Heart right ventricle (tissue), 16 donors: ENCODE data around the gene HOTAIR. TPM values are rescaled to one million over a fixed set of nuclear protein-coding genes. Genes with fewer than 3 reads are reported as not detected.

Source experiments
- ATAC-seq, 8 donors: fragments of 200-7000 bp; cut with Tn5 transposase; one replicate each; pipeline ENCODE4 v1.9.1; 2020; ENCODE audit warnings: mild to moderate bottlenecking in 8 of 8, moderate library complexity in 8 of 8, moderate number of reproducible peaks in 1 of 8
- DNase-seq, 2 donors: peaks; one replicate each; pipeline ENCODE4 v3.0.0-alpha.2; 2020
- H3K27ac ChIP-seq, 10 donors: fragments of 200-600 bp; sonication (generic) in 2 of 10; one replicate each; pipeline versions ENCODE4 v1.5.0 to v1.8.0; 2020 to 2022; ENCODE audit warnings: mild to moderate bottlenecking in 3 of 10
- H3K27me3 ChIP-seq, 7 donors: fragments of 200-600 bp; one replicate each; pipeline ENCODE4 v1.8.0; 2021 to 2022; ENCODE audit warnings: mild to moderate bottlenecking in 2 of 7
- H3K36me3 ChIP-seq, 9 donors: fragments of 200-600 bp; sonication (generic) in 1 of 9; one replicate each; pipeline versions ENCODE4 v1.5.0 to v1.8.0; 2020 to 2022; ENCODE audit warnings: mild to moderate bottlenecking in 2 of 9
- H3K4me1 ChIP-seq, 9 donors: fragments of 200-600 bp; sonication (generic) in 1 of 9; one replicate each; pipeline versions ENCODE4 v1.5.0 to v1.8.0; 2020 to 2022; ENCODE audit warnings: mild to moderate bottlenecking in 4 of 9
- H3K4me3 ChIP-seq, 10 donors: fragments of 200-600 bp; sonication (generic) in 2 of 10; one replicate each; pipeline versions ENCODE4 v1.5.0 to v1.8.0; 2020 to 2022; ENCODE audit warnings: mild to moderate bottlenecking in 7 of 10, moderate library complexity in 2 of 10
- H3K9me3 ChIP-seq, 11 donors: fragments of 200-600 bp in 10 of 11; sonication (generic) in 2 of 11; one replicate each; pipeline versions ENCODE4 v1.5.0 to v1.8.0; 2013 to 2022; ENCODE audit warnings: mild to moderate bottlenecking in 2 of 11, control low read depth in 1 of 11, moderate library complexity in 1 of 11
- WGBS, 2 donors: extraction: QIAGEN DNeasy Blood & Tissue Kit; methylation state at CpG; one replicate each; pipeline ENCODE4 v1.1.7; 2013; ENCODE audit warnings: inconsistent platforms in 1 of 2; 5-methylcytosine and 5-hydroxymethylcytosine counted together
- intact Hi-C, 10 donors: fragments of 100-400 bp; cut with DNase I; formaldehyde crosslinking; loops; one replicate each; pipeline versions ENCODE4 v1.11.1 to v1.14.2; 2022
- polyA plus RNA-seq, 2 donors: library from polyadenylated mRNA; stranded (reverse); fragments of 200-250 nt; gene quantifications; one replicate each; pipeline ENCODE4 v1.2.3, GENCODE V29; 2013
- total RNA-seq, 10 donors: library from RNA; stranded (reverse); fragmentation: NEBNext Ultra II Directional in 3 of 10; extraction: Animal tissue kit (Norgen Biotek cat#: 25700) in 3 of 10; gene quantifications; one replicate each; pipeline versions ENCODE4 v1.2.1 to v1.2.4, GENCODE V29; 2021 to 2023
- TF ChIP-seq, protein P1 (sequence below), 9 donors: fragments of 200-600 bp; sonication (generic) in 2 of 9; IDR thresholded peaks; one replicate each; pipeline versions ENCODE4 v1.5.0 to v1.8.0; 2021 to 2022; ENCODE audit warnings: antibody characterized with exemption in 9 of 9, mild to moderate bottlenecking in 5 of 9, moderate library complexity in 1 of 9
- donor health status: Arrhythmogenic right ventricular cardiomyopathy.
- donor health status: ischemic (EF 13 %, LVEDD 7.1; RV severe dilation, severe dysfunction).
- donor health status: healthy with polysubstance abuse.
- donor health status: DM: no; HTN: yes; CAD: no.
- donor health status: DM: no; HTN: no; CAD: no.
- donor health status: ischemic (EF 25% LVEDD 6.9; RV normal size, moderate dysfunction).
- donor health status: ischemic (EF 25% LVEDD 5.7; RV mildly dilated, moderate dysfunction).
- donor health status: healthy.
- donor health status: DM: yes; HTN: yes; CAD: no.
- donor health status: Ischemic cardiomyopathy.
- donor health status: ischemic (EF 35%, LVEDD 5.7; RV mildly dilated, moderate dysfunction).
- donor health status: nonischemic (EF 11% LVEDD 7.7; RV severe dilation, severe dysfunction).
- donor health status: DM: yes; HTN: yes; CAD: no.
- donor health status: PGD.
- donor health status: ischemic (EF 29% LVEDD 5.4; RV normal size, mild dysfunction).
- donor health status: nonischemic (EF 23%, LVEDD 6.1; RV moderate dilation, normal function).

Gene HOTAIR
- total and polyA plus RNA-seq, 12 donors: not detected

DNA sequence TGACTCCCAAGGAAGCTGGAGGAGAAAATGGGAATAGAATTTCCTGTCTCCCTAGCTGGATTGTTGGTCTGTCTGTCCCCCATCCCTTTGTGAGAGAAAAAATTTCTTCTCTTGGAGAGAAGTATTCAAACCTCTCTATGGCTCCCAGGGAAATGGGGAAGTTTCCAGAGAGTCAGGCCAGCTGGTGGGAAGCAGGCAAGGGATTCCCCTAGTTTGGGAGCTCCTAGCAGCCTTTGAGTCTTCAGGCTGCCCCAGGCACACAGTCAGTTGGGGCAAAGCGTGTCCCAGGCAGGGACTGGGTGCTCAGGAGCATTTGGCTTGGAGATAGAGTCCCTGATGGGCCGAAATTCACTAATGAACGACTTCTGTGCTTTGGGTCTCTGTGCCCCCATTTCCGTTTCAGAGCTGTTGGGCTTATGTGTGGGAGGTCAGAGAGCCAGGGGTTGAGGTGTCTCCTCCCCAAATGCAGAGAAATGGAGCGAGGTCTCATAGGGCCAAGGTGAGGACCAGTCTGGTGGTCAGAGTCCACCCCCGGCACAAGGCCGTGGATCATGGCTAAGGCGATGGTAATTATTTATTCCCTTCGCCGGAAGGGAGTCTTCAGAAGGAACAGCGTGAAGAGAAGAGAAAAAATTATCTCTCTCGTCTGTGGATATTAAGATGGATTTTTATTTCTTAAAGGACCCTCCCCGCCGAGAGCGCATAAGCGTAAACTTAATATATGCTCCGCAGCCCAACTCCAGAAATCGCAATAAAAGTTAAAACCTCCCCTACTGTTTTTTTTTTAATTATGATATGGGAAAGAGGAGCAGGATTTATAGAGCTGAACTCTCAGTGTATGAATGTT is 18.6 kb upstream of the HOTAIR start:
- Histone ChIP-seq H3K27me3 (peaks cover 67 to 100% (median 100%) of the 10 kb centered on the region in 7 donors), H3K4me3 (no peak overlapping the region), H3K36me3 (no peaks in the 10 kb centered on the region), H3K4me1 (peaks cover 0 to 34% (median 30%) of the 10 kb centered on the region in 9 donors), H3K9me3 (no peaks in the 10 kb centered on the region), H3K27ac (no peak overlapping the region)
- no peak for DNase-seq
- no peak for ATAC-seq
- WGBS, 2 donors: 20 to 25% methylated on average over 18 of the region's 18 CpGs
- intact Hi-C loops: no loop called here
- TF ChIP-seq, protein P1, sequence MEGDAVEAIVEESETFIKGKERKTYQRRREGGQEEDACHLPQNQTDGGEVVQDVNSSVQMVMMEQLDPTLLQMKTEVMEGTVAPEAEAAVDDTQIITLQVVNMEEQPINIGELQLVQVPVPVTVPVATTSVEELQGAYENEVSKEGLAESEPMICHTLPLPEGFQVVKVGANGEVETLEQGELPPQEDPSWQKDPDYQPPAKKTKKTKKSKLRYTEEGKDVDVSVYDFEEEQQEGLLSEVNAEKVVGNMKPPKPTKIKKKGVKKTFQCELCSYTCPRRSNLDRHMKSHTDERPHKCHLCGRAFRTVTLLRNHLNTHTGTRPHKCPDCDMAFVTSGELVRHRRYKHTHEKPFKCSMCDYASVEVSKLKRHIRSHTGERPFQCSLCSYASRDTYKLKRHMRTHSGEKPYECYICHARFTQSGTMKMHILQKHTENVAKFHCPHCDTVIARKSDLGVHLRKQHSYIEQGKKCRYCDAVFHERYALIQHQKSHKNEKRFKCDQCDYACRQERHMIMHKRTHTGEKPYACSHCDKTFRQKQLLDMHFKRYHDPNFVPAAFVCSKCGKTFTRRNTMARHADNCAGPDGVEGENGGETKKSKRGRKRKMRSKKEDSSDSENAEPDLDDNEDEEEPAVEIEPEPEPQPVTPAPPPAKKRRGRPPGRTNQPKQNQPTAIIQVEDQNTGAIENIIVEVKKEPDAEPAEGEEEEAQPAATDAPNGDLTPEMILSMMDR (IDR thresholded peaks at IDR 0.05): no peak

DNA sequence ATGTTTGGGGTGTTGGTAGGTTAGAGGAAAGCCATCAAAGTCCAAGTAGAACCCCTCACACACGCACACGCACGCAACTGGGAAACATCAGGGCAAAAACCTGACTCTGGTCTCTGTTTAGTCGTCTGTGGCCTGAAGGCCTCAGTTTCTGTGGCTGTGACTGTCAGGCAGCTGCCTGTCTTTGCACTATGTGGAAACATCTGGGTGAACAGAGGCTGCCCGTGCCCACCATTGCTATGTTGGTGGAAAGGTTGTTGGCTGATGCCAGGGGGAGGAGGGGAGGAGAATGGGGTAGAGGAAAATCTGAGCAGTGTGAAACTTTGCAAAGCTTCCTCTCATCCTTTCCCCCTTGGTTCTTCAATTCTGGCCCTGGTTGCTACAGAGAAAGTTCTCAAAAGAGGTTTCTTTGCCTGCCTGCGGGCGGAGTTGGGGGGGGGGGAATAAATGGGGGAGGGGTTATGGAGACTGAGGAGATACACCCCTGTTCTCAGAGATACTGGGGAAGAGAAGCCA is 17.7 kb upstream of the HOTAIR start:
- intact Hi-C loops: no loop called here
- no peaks in the 10 kb centered on the region for H3K36me3 ChIP-seq
- DNase-seq (no peak), ATAC-seq (no peak)
- 21 to 23% methylated on average over 7 of the region's 7 CpGs for WGBS, 2 donors
- TF ChIP-seq, protein P1 (IDR thresholded peaks at IDR 0.05): no peak
- H3K9me3 ChIP-seq: no peaks in the 10 kb centered on the region
- H3K4me3 ChIP-seq: no peak overlapping the region
- H3K27ac ChIP-seq: no peak overlapping the region
- H3K27me3 ChIP-seq: peaks cover 67 to 100% (median 100%) of the 10 kb centered on the region in 7 donors
- H3K4me1 ChIP-seq: peaks cover 0 to 32% (median 30%) of the 10 kb centered on the region in 9 donors

DNA sequence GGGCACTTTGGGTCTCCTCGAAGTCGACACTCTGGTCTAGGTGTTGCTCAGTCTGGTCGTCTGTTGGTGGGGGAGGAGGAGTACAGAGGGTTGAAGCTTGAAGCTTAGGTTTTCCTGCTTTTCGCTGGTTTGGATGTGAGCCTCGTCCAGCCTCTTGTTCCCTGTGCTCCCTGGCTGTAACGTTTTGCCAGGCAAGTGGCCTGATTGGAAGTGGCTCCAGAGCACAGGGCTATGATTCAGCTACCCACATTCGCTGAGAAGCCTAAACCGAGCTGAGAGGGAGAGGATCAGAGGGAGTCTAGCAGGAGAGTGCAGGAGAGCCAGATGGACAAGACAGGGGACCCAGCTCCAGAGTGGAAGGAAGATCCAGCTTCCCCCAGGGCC is 16.3 kb upstream of the HOTAIR start:
- no peak overlapping the region for H3K4me3 ChIP-seq
- intact Hi-C loops: no loop called here
- DNase-seq (no peak), ATAC-seq (no peak)
- 0 to 1% methylated on average over 8 of the region's 8 CpGs for WGBS, 2 donors
- no peak overlapping the region for H3K27ac ChIP-seq
- H3K4me1 ChIP-seq: peaks cover 0 to 34% (median 28%) of the 10 kb centered on the region in 9 donors
- H3K36me3 ChIP-seq: no peaks in the 10 kb centered on the region
- H3K9me3 ChIP-seq: no peaks in the 10 kb centered on the region
- TF ChIP-seq, protein P1 (IDR thresholded peaks at IDR 0.05): no peak
- H3K27me3 ChIP-seq: peaks cover 70 to 100% (median 100%) of the 10 kb centered on the region in 7 donors

DNA sequence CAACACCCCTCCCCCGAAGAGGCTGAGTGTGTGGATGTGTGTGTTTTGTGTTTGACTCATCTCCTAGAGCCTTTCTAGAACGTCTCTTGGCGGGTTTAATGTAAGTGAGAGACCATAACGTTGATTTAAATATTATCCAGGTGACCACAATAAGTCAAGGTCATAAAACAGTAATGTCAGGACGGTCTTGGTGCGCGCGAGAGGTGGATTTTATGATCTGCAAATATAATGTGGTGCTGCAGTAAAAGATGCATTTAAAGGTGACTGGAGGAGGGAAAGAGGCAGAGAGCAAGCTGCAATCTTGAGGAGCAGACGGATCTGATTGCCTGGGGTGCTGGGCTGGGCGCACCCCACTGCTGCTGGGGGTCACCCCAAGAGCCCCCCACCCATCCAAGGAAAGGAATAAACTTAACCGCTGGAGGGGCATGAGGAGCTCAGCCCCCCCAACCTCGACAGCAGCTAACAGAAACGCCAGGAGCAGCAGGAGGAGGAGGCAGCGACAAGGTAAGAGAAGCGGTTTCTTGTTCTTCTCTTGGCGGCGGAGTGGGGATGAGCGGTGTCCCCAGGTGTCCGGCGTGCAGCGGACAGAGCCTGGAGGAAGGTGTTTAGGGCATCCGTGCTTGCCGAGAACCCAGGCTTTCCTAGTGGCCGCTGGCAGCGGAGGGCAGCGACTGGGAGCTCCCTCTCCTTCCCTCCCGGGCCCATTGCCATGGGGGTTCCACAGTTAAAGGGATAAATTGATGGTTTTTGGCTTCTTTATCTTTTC is 15.7 kb upstream of the HOTAIR start:
- intact Hi-C loops: no loop called here
- TF ChIP-seq, protein P1 (IDR thresholded peaks at IDR 0.05): no peak
- ATAC-seq: no peak
- no peak for DNase-seq
- H3K4me3 ChIP-seq: no peak overlapping the region
- H3K36me3 ChIP-seq: no peaks in the 10 kb centered on the region
- H3K4me1 ChIP-seq: peaks cover 4 to 34% (median 28%) of the 10 kb centered on the region in 9 donors
- H3K9me3 ChIP-seq: no peaks in the 10 kb centered on the region
- peaks cover 72 to 100% (median 100%) of the 10 kb centered on the region in 7 donors for H3K27me3 ChIP-seq
- 3 to 4% methylated on average over 27 of the region's 27 CpGs for WGBS, 2 donors
- no peak overlapping the region for H3K27ac ChIP-seq
